H1 (cell line): ENCODE results near the gene ADARB2. TPM values are rescaled to one million over a fixed set of nuclear protein-coding genes. Genes with fewer than 3 reads are reported as not detected.

Source experiments
- CTCF ChIA-PET: fragments of 300-600 bp; sonication (Branson Sonifier 250); formaldehyde crosslinking; loops from one replicate; lab custom pipeline; 2021; ENCODE audit not compliant: partially characterized antibody; lab: Charles Lee
- POLR2A ChIA-PET: fragments of 300-600 bp; sonication (Branson Sonifier 250); formaldehyde crosslinking; loops from one replicate; lab custom pipeline; 2021; ENCODE audit warnings: inconsistent platforms; ENCODE audit not compliant: partially characterized antibody; lab: Charles Lee
- DNase-seq, 2 experiments: peaks; one replicate each; pipeline versions ENCODE4 v3.0.0 to v3.0.0-alpha.2; 2010 to 2022; ENCODE audit warnings: low spot score in 2 of 2, low read depth in 1 of 2, mixed read lengths in 1 of 2
- FAIRE-seq: peaks from 2 replicates; lab custom pipeline; 2011; peaks lifted over from hg19 to GRCh38; lab: Jason Lieb, UNC
- H2AFZ ChIP-seq: 2 replicates; pipeline ENCODE4 v1.8.1; 2012; ENCODE audit warnings: low read length, inconsistent platforms
- H2AK5ac ChIP-seq: 2 replicates; pipeline ENCODE4 v1.6.1; 2013; ENCODE audit warnings: low read depth, low read length
- H2BK120ac ChIP-seq: replicated peaks from 2 replicates; pipeline ENCODE3; 2013; ENCODE audit warnings: low read depth, low read length, inconsistent platforms
- H2BK12ac ChIP-seq: 2 replicates; pipeline ENCODE4 v1.6.1; 2013; ENCODE audit warnings: low read depth, low read length
- H2BK15ac ChIP-seq: 2 replicates; pipeline ENCODE4 v1.6.1; 2013; ENCODE audit warnings: low read length
- H2BK20ac ChIP-seq: 2 replicates; pipeline ENCODE4 v1.6.1; 2013; ENCODE audit warnings: low read length
- H2BK5ac ChIP-seq: 2 replicates; pipeline ENCODE4 v1.6.1; 2013; ENCODE audit warnings: low read depth, low read length
- H3K14ac ChIP-seq: 2 replicates; pipeline ENCODE4 v1.6.1; 2013; ENCODE audit warnings: inconsistent platforms; ENCODE audit not compliant: insufficient read length
- H3K18ac ChIP-seq: 2 replicates; pipeline ENCODE4 v1.6.1; 2013; ENCODE audit warnings: low read length; ENCODE audit errors: extremely low read depth
- H3K23ac ChIP-seq: 2 replicates; pipeline ENCODE4 v1.6.1; 2013; ENCODE audit warnings: inconsistent platforms; ENCODE audit not compliant: insufficient read length
- H3K23me2 ChIP-seq: 2 replicates; pipeline ENCODE4 v1.6.1; 2013; ENCODE audit warnings: low read depth, low read length
- H3K27ac ChIP-seq: 2 replicates; pipeline ENCODE4 v1.6.1; 2011; ENCODE audit warnings: low read depth, low read length, inconsistent platforms
- H3K27me3 ChIP-seq, 4 experiments: replicated peaks in 1 of 4; 1 replicate in 1 of 4; 2 replicates in 3 of 4; pipeline versions ENCODE4 v1.6.1 to v1.8.1; 2011 to 2013; ENCODE audit warnings: low read length in 3 of 4, mild to moderate bottlenecking in 3 of 4, inconsistent platforms in 2 of 4, mixed read lengths in 2 of 4, moderate library complexity in 1 of 4; ENCODE audit not compliant: control insufficient read depth in 3 of 4, insufficient read depth in 3 of 4; ENCODE audit errors: extremely low read depth in 1 of 4
- H3K36me3 ChIP-seq, 4 experiments: 2 replicates each; pipeline versions ENCODE4 v1.6.1 to v1.8.1; 2011 to 2013; ENCODE audit warnings: mild to moderate bottlenecking in 4 of 4, low read length in 3 of 4, moderate library complexity in 2 of 4, control low read depth in 1 of 4, inconsistent platforms in 1 of 4; ENCODE audit not compliant: insufficient read depth in 4 of 4, control insufficient read depth in 2 of 4
- H3K4ac ChIP-seq: replicated peaks from 2 replicates; pipeline ENCODE3; 2013; ENCODE audit warnings: low read length, low read depth, mixed read lengths, inconsistent platforms; ENCODE audit not compliant: insufficient read length
- H3K4me1 ChIP-seq, 4 experiments: replicated peaks in 1 of 4; 1 replicate in 1 of 4; 2 replicates in 3 of 4; pipeline versions ENCODE4 v1.6.1 to v1.8.1; 2011 to 2013; ENCODE audit warnings: low read length in 3 of 4, inconsistent platforms in 2 of 4, mixed read lengths in 1 of 4; ENCODE audit not compliant: insufficient read depth in 4 of 4, control insufficient read depth in 3 of 4
- H3K4me2 ChIP-seq, 2 experiments: 2 replicates each; pipeline versions ENCODE4 v1.6.1 to v1.8.1; 2011 to 2013; ENCODE audit warnings: low read depth in 2 of 2, low read length in 2 of 2, control low read depth in 1 of 2, inconsistent platforms in 1 of 2, mild to moderate bottlenecking in 1 of 2; ENCODE audit not compliant: insufficient read depth in 1 of 2
- H3K4me3 ChIP-seq, 4 experiments: fragments of 200-600, 300-600 bp in 1 of 4; sonication (generic), shearing (Covaris generic), sonication (Bioruptor Twin) in 1 of 4; 2 replicates each; pipeline versions ENCODE4 v1.5.1 to v1.8.1; 2011 to 2016; ENCODE audit warnings: low read length in 4 of 4, low read depth in 3 of 4, control low read depth in 2 of 4, inconsistent platforms in 2 of 4, mild to moderate bottlenecking in 2 of 4, mixed read lengths in 1 of 4, moderate library complexity in 1 of 4; ENCODE audit not compliant: insufficient read depth in 2 of 4; ENCODE audit errors: extremely low read depth in 1 of 4
- H3K56ac ChIP-seq: replicated peaks from 2 replicates; pipeline ENCODE3; 2013; ENCODE audit warnings: low read depth, mild to moderate bottlenecking, mixed read lengths, low read length, inconsistent platforms; ENCODE audit not compliant: insufficient read length
- H3K79me1 ChIP-seq: 2 replicates; pipeline ENCODE4 v1.6.1; 2013; ENCODE audit warnings: low read depth, low read length, control low read depth
- H3K79me2 ChIP-seq, 2 experiments: 2 replicates each; pipeline versions ENCODE4 v1.6.1 to v1.8.1; 2012 to 2013; ENCODE audit warnings: low read length in 2 of 2, mild to moderate bottlenecking in 2 of 2, inconsistent platforms in 1 of 2; ENCODE audit not compliant: insufficient read depth in 2 of 2, control insufficient read depth in 1 of 2
- H3K9ac ChIP-seq, 4 experiments: replicated peaks in 1 of 4; 1 replicate in 1 of 4; 2 replicates in 3 of 4; pipeline versions ENCODE4 v1.6.1 to v1.8.1; 2011 to 2013; ENCODE audit warnings: low read depth in 3 of 4, low read length in 3 of 4, control low read depth in 2 of 4, mild to moderate bottlenecking in 2 of 4, moderate library complexity in 2 of 4, inconsistent platforms in 1 of 4; ENCODE audit errors: extremely low read depth in 1 of 4
- H3K9me3 ChIP-seq, 2 experiments: 2 replicates each; pipeline versions ENCODE4 v1.6.1 to v1.8.1; 2012 to 2013; ENCODE audit warnings: mild to moderate bottlenecking in 2 of 2, moderate library complexity in 2 of 2, control low read depth in 1 of 2, inconsistent platforms in 1 of 2, low read depth in 1 of 2, low read length in 1 of 2, mixed read lengths in 1 of 2; ENCODE audit not compliant: insufficient read depth in 2 of 2
- H4K20me1 ChIP-seq, 2 experiments: replicated peaks in 1 of 2; 2 replicates each; pipeline versions ENCODE3 to v1.8.1; 2011 to 2013; ENCODE audit warnings: inconsistent platforms in 2 of 2, low read length in 2 of 2, mild to moderate bottlenecking in 1 of 2; ENCODE audit not compliant: insufficient read depth in 2 of 2, control insufficient read depth in 1 of 2
- H4K5ac ChIP-seq: 2 replicates; pipeline ENCODE4 v1.6.1; 2013; ENCODE audit warnings: low read length, low read depth, mixed read lengths, inconsistent platforms; ENCODE audit not compliant: insufficient read length
- H4K8ac ChIP-seq: 2 replicates; pipeline ENCODE4 v1.8.0; 2013; ENCODE audit warnings: mild to moderate bottlenecking, moderate library complexity, low read length, inconsistent platforms; ENCODE audit not compliant: insufficient read depth; ENCODE audit errors: extremely low read depth
- H4K91ac ChIP-seq: replicated peaks from 2 replicates; pipeline ENCODE3; 2013; ENCODE audit warnings: low read length, mixed read lengths, inconsistent platforms; ENCODE audit not compliant: insufficient read length
- BACH1 ChIP-seq: IDR thresholded peaks from 2 replicates; pipeline ENCODE4 v1.6.1; 2012; ENCODE audit warnings: low read length, improper control_type of control experiment
- CBX5 ChIP-seq: fragments of 300-800, 300-1000 bp; sonication (generic); IDR thresholded peaks from 2 replicates; pipeline ENCODE4 v1.7.1; 2016; ENCODE audit warnings: antibody characterized with exemption, low read length, low read depth
- CHD1 ChIP-seq: IDR thresholded peaks from 2 replicates; pipeline ENCODE4 v1.6.1; 2012; ENCODE audit warnings: low read depth, low read length, improper control_type of control experiment
- CHD2 ChIP-seq: IDR thresholded peaks from 2 replicates; pipeline ENCODE4 v1.6.1; 2012; ENCODE audit warnings: low read length, improper control_type of control experiment
- FOSL1 ChIP-seq: IDR thresholded peaks from 2 replicates; pipeline ENCODE4 v1.6.1; 2011; ENCODE audit warnings: mild to moderate bottlenecking, low read depth, low read length, moderate library complexity; ENCODE audit not compliant: insufficient read depth
- JUND ChIP-seq: IDR thresholded peaks from 2 replicates; pipeline ENCODE4 v1.6.1; 2011; ENCODE audit warnings: mild to moderate bottlenecking, improper control_type of control experiment, low read length
- KDM4A ChIP-seq: IDR thresholded peaks from one replicate; pipeline ENCODE4 v1.7.1; 2012; ENCODE audit warnings: low read depth, mild to moderate bottlenecking, moderate library complexity, low read length, inconsistent platforms; ENCODE audit not compliant: severe bottlenecking
- MAFK ChIP-seq: IDR thresholded peaks from 2 replicates; pipeline ENCODE4 v1.6.1; 2012; ENCODE audit warnings: low read depth, mild to moderate bottlenecking, improper control_type of control experiment, low read length
- NANOG ChIP-seq: IDR thresholded peaks from 2 replicates; pipeline ENCODE4 v1.6.1; 2011; ENCODE audit warnings: low read length, low read depth, mild to moderate bottlenecking, inconsistent platforms; ENCODE audit not compliant: insufficient read depth, poor library complexity, severe bottlenecking
- RBBP5 ChIP-seq: IDR thresholded peaks from 2 replicates; pipeline ENCODE4 v1.7.1; 2012; ENCODE audit warnings: low read depth, mild to moderate bottlenecking, inconsistent platforms, low read length, moderate library complexity, borderline replicate concordance
- RFX5 ChIP-seq: IDR thresholded peaks from 2 replicates; pipeline ENCODE4 v1.6.1; 2011; ENCODE audit warnings: low read depth, low read length, improper control_type of control experiment, borderline replicate concordance
- SAP30 ChIP-seq: fragments of 300-600 bp; sonication (generic); IDR thresholded peaks from 2 replicates; pipeline ENCODE4 v1.7.1; 2012; ENCODE audit warnings: low read length, moderate library complexity, mild to moderate bottlenecking, inconsistent platforms; ENCODE audit not compliant: insufficient read depth, insufficient replicate concordance
- SP1 ChIP-seq: IDR thresholded peaks from 2 replicates; pipeline ENCODE4 v1.6.1; 2011; ENCODE audit warnings: low read depth, low read length
- SP4 ChIP-seq: IDR thresholded peaks from 2 replicates; pipeline ENCODE4 v1.6.1; 2012; ENCODE audit warnings: low read length, inconsistent platforms
- SRF ChIP-seq: IDR thresholded peaks from 2 replicates; pipeline ENCODE4 v1.6.1; 2011; ENCODE audit warnings: mild to moderate bottlenecking, low read depth, low read length, moderate library complexity
- TAF1 ChIP-seq: IDR thresholded peaks from 2 replicates; pipeline ENCODE4 v1.6.1; 2011; ENCODE audit warnings: mild to moderate bottlenecking, low read depth, low read length
- WGBS, 2 experiments: shearing (Covaris generic) in 1 of 2; methylation state at CpG; one replicate each; pipeline versions ENCODE4 v1.1.6 to v1.1.7; 2013 to 2015; ENCODE audit warnings: low lambda C conversion rate in 2 of 2, mixed read lengths in 2 of 2, inconsistent platforms in 1 of 2, low coverage in 1 of 2, missing lambda C conversion rate in 1 of 2; ENCODE audit not compliant: insufficient replicate concordance in 2 of 2, insufficient coverage in 1 of 2, insufficient read length in 1 of 2; ENCODE audit errors: extremely low coverage in 1 of 2, missing lambda C conversion rate in 1 of 2; 5-methylcytosine and 5-hydroxymethylcytosine counted together
- polyA plus RNA-seq, 7 experiments: library from polyadenylated mRNA; depleted of rRNA in 3 of 7; stranded (reverse) in 5 of 7; unstranded in 2 of 7; fragments of >200 nt in 5 of 7; fragments of 200-250 nt in 2 of 7; gene quantifications; 1 replicate in 5 of 7; 2 replicates in 1 of 7; 4 replicates in 1 of 7; pipeline versions ENCODE4 v1.2.1 to v1.2.3, GENCODE V29; 2011 to 2013; ENCODE audit warnings: missing spikeins in 2 of 7, mixed read lengths in 2 of 7
- total RNA-seq: library from RNA; stranded (reverse); fragmentation: NEBNext Ultra II Directional; extraction: Animal tissue kit (Norgen Biotek cat#: 25700); gene quantifications from 2 replicates; pipeline ENCODE4 v1.2.1, GENCODE V29; 2021

Gene ADARB2
- total and polyA plus RNA-seq, 2 of the 8 experiments (the other 6 are each of a cell fraction or from before 2014, with no cell fraction given): 2.2 to 2.8 TPM

DNA sequence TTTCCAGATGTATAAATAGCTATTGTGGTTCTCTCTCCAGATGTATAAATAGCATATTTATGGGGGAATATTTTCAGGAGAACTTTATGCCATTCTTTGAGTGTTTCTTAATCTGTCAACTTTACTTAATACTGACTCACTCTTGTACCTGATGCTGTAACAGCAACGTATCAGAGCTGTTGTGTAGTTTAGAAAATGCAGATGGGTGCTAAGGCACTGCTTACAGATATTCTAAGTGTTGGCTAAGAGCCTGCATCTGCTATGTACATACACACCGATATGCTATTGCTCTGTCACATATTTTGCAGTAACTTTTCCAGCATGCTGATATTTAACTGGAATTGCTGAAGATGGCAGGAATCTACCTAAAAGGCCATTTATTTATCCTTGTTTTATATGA, 609.2 kb downstream of the ADARB2 start:
- Histone ChIP-seq H4K20me1 (no peaks in the 10 kb centered on the region), H3K14ac (no peak overlapping the region), H2BK5ac (no peak overlapping the region), H2BK120ac (no peak overlapping the region), H2AFZ (no peak overlapping the region), H3K4me2 (no peak overlapping the region), H3K4me1 (no peaks in the 10 kb centered on the region; a peak in 2 of 7 replicates), H3K79me2 (no peaks in the 10 kb centered on the region), H3K79me1 (no peaks in the 10 kb centered on the region), H3K23me2 (peaks cover 2% of the 10 kb centered on the region; the same call in 1 of the 2 replicates), H2AK5ac (no peak overlapping the region), H2BK15ac (no peak overlapping the region), H2BK12ac (no peak overlapping the region), H2BK20ac (no peak overlapping the region), H3K9me3 (no peaks in the 10 kb centered on the region; a peak in 1 of 4 replicates), H4K5ac (no peak overlapping the region), H3K27me3 (no peaks in the 10 kb centered on the region), H3K4me3 (no peak overlapping the region), H3K36me3 (peaks cover 6 to 31% (median 9%) of the 10 kb centered on the region in 4 experiments; a peak in 6 of 8 replicates), H3K9ac (no peak overlapping the region), H4K91ac (no peak overlapping the region), H4K8ac (no peak overlapping the region), H3K27ac (no peak overlapping the region), H3K18ac (no peak overlapping the region), H3K23ac (no peak overlapping the region), H3K4ac (no peak overlapping the region), H3K56ac (no peak overlapping the region)
- CTCF ChIA-PET: interaction anchor here (1.0 to 1.4 kb wide), 3 partner anchors 18 to 241 kb away, joined by 3 read pairs; no protein-coding TSS in a partner anchor
- WGBS, 2 experiments: 90% methylated on average over 2 of the region's 2 CpGs; no CpG with 5 or more reads in 1 of the 2 experiments
- POLR2A ChIA-PET: no interaction called here
- DNase-seq: no peak
- no peak for FAIRE-seq
- no peak for TF ChIP-seq TAF1
- no peak for TF ChIP-seq CHD1
- TF ChIP-seq FOSL1: no peak
- TF ChIP-seq JUND: no peak
- TF ChIP-seq RFX5: no peak
- no peak for TF ChIP-seq BACH1
- TF ChIP-seq NANOG: no peak
- no peak for TF ChIP-seq CBX5
- no peak for TF ChIP-seq MAFK
- no peak for TF ChIP-seq SP1
- no peak for TF ChIP-seq CHD2
- no peak for TF ChIP-seq SAP30
- no peak for TF ChIP-seq SRF
- no peak for TF ChIP-seq RBBP5
- no peak for TF ChIP-seq SP4
- TF ChIP-seq KDM4A: no peak
